Esophagus muscularis mucosa (tissue), 4 donors: Measurements from ENCODE around the gene QKI.

ENCODE experiments used
- EP300 ChIP-seq: sonication (generic); formaldehyde crosslinking; IDR thresholded peaks from one replicate; pipeline ENCODE4 v1.6.1; 2017; ENCODE audit warnings: antibody characterized with exemption
- POLR2A ChIP-seq: fragments of 450-650 bp; IDR thresholded peaks from one replicate; pipeline ENCODE4 v1.6.1; 2017; ENCODE audit warnings: antibody characterized with exemption, moderate library complexity, mild to moderate bottlenecking, low read depth
- POLR2AphosphoS5 ChIP-seq, 2 donors: sonication (generic); formaldehyde crosslinking; IDR thresholded peaks; one replicate each; pipeline ENCODE4 v1.6.1; 2017; ENCODE audit warnings: antibody characterized with exemption in 2 of 2
- TF ChIP-seq, protein P1 (sequence below), 3 experiments: fragments of 200-600 bp in 2 of 3; fragments of 450-650 bp in 1 of 3; sonication (generic) in 2 of 3; IDR thresholded peaks; one replicate each; pipeline ENCODE4 v1.5.1; 2017 to 2019; ENCODE audit warnings: antibody characterized with exemption in 3 of 3, mild to moderate bottlenecking in 2 of 3, moderate library complexity in 1 of 3

DNA sequence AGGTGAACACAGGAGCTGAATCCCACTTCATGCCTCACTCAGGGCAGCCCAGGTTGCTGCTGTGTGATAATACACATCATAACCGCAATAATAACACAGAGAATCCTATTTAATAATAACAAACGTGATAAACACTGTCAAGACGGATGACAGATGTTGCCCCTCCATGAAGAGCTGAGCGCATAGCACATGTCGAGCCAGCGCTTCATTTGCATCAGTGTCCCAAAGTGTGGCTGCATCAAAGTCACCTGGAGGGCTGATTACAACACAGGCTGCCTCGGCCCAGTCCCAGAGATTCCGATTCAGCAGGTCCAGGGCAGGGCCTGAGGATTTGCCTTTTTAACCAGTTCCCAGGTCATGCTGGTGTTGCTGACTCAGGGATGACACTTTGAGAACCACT, 198.5 kb downstream of the QKI start:
- TF ChIP-seq POLR2AphosphoS5 (IDR thresholded peaks at IDR 0.05) (no peak), POLR2A (no peak), EP300 (no peak)
- TF ChIP-seq, protein P1, sequence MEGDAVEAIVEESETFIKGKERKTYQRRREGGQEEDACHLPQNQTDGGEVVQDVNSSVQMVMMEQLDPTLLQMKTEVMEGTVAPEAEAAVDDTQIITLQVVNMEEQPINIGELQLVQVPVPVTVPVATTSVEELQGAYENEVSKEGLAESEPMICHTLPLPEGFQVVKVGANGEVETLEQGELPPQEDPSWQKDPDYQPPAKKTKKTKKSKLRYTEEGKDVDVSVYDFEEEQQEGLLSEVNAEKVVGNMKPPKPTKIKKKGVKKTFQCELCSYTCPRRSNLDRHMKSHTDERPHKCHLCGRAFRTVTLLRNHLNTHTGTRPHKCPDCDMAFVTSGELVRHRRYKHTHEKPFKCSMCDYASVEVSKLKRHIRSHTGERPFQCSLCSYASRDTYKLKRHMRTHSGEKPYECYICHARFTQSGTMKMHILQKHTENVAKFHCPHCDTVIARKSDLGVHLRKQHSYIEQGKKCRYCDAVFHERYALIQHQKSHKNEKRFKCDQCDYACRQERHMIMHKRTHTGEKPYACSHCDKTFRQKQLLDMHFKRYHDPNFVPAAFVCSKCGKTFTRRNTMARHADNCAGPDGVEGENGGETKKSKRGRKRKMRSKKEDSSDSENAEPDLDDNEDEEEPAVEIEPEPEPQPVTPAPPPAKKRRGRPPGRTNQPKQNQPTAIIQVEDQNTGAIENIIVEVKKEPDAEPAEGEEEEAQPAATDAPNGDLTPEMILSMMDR (IDR thresholded peaks at IDR 0.05): no peak
